A673 (cell line): Measurements from ENCODE around the gene TOPORS. TPM values are rescaled to one million over a fixed set of nuclear protein-coding genes. Genes with fewer than 3 reads are reported as not detected.
A peak's percentile ranks its signal among the peaks of the same experiment; 100 is the strongest.

ENCODE experiments used
- BruUV-seq: library from RNA; stranded (reverse); fragments of 400-500 nt; replicated peaks from 2 replicates; lab custom pipeline; 2021; lab: Mats Ljungman, UMichigan
- CTCF ChIA-PET: fragments of 300-600 bp; sonication (Branson Sonifier 250); formaldehyde crosslinking; loops from one replicate; lab custom pipeline; 2022; ENCODE audit warnings: antibody characterized with exemption; lab: Charles Lee
- POLR2A ChIA-PET: fragments of 300-600 bp; sonication (Branson Sonifier 250); formaldehyde crosslinking; loops from one replicate; lab custom pipeline; 2022; ENCODE audit warnings: antibody characterized with exemption; ENCODE audit not compliant: low non-redundant PET; lab: Charles Lee
- DNase-seq: peaks from one replicate; pipeline ENCODE4 v3.0.0-alpha.2; 2015; ENCODE audit warnings: low spot score
- H3K27ac ChIP-seq: fragments of 200-600 bp; sonication (generic); 2 replicates; pipeline ENCODE4 v1.5.1; 2016; ENCODE audit warnings: mixed run types, low read depth, mild to moderate bottlenecking, mixed read lengths, antibody characterized with exemption, low read length; ENCODE audit not compliant: poor library complexity, severe bottlenecking
- H3K27me3 ChIP-seq: fragments of 200-600 bp; sonication (generic); replicated peaks from 2 replicates; pipeline ENCODE4 v1.6.1; 2017; ENCODE audit warnings: mixed run types, low read depth, mild to moderate bottlenecking, mixed read lengths, antibody characterized with exemption, low read length; ENCODE audit not compliant: insufficient read depth, poor library complexity
- H3K36me3 ChIP-seq: fragments of 200-600 bp; sonication (generic); 2 replicates; pipeline ENCODE4 v1.6.1; 2016; ENCODE audit warnings: mixed run types, mild to moderate bottlenecking, mixed read lengths, antibody characterized with exemption, low read length; ENCODE audit not compliant: insufficient read depth, poor library complexity, severe bottlenecking
- H3K4me1 ChIP-seq: fragments of 200-600 bp; sonication (generic); 2 replicates; pipeline ENCODE4 v1.6.1; 2017; ENCODE audit warnings: mixed run types, mild to moderate bottlenecking, mixed read lengths, antibody characterized with exemption, low read length; ENCODE audit not compliant: insufficient read depth, poor library complexity, severe bottlenecking
- H3K4me3 ChIP-seq: fragments of 200-600 bp; sonication (generic); 2 replicates; pipeline ENCODE4 v1.5.1; 2016; ENCODE audit warnings: low read depth, mixed run types, mild to moderate bottlenecking, mixed read lengths, low read length; ENCODE audit not compliant: poor library complexity, severe bottlenecking
- H3K9me3 ChIP-seq: fragments of 200-600 bp; sonication (generic); 2 replicates; pipeline ENCODE4 v1.6.1; 2016; ENCODE audit warnings: mixed run types, low read depth, mild to moderate bottlenecking, mixed read lengths, antibody characterized with exemption, low read length; ENCODE audit not compliant: poor library complexity, severe bottlenecking
- EZH2 ChIP-seq: fragments of 200-600 bp; sonication (generic); IDR thresholded peaks from 2 replicates; pipeline ENCODE4 v1.6.1; 2017; ENCODE audit warnings: borderline replicate concordance, low read depth, mild to moderate bottlenecking, mixed read lengths, antibody characterized with exemption, low read length; ENCODE audit not compliant: poor library complexity, severe bottlenecking
- intact Hi-C: fragments of 100-400 bp; cut with micrococcal nuclease; formaldehyde crosslinking; loops from one replicate; pipeline ENCODE4 v1.10.0; 2022; ENCODE audit not compliant: unreplicated experiment
- total RNA-seq: library from RNA; stranded (reverse); gene quantifications from 2 replicates; pipeline ENCODE4 v1.2.3, GENCODE V29; 2021
- TF ChIP-seq, protein P1 (sequence below): fragments of 300-800, 200-600 bp; sonication (generic); conservative IDR thresholded peaks from 2 replicates; pipeline ENCODE4 v1.5.1; 2017; ENCODE audit warnings: low read depth, mild to moderate bottlenecking, antibody characterized with exemption, low read length, moderate library complexity, mixed read lengths

TOPORS gene
- total RNA-seq, 1 experiment from 2014 or later = 25.3 TPM

DNA sequence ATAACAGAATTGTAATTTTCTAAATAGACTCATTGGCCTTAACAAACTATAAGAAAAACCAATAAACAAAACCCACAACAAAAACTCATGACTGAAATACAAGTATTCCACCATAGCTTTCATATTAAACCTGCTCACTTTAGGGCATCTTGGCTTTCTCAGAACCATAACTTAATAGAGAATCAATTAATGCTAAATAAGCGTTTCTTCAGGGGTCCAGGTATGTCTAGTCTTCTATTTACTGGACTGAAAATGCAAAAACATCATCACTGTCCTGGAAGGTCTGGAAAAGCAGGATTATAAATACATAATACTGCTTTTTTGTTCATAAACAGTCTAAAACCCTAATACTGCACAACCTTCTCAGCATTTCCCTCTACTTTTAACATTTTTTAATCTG is 6.5 kb downstream of the TOPORS start:
- ChIA-PET CTCF (no interaction called here), POLR2A (no interaction called here)
- H3K9me3 ChIP-seq = no peaks in the 10 kb centered on the region
- no peak for TF ChIP-seq EZH2
- TF ChIP-seq, protein P1, sequence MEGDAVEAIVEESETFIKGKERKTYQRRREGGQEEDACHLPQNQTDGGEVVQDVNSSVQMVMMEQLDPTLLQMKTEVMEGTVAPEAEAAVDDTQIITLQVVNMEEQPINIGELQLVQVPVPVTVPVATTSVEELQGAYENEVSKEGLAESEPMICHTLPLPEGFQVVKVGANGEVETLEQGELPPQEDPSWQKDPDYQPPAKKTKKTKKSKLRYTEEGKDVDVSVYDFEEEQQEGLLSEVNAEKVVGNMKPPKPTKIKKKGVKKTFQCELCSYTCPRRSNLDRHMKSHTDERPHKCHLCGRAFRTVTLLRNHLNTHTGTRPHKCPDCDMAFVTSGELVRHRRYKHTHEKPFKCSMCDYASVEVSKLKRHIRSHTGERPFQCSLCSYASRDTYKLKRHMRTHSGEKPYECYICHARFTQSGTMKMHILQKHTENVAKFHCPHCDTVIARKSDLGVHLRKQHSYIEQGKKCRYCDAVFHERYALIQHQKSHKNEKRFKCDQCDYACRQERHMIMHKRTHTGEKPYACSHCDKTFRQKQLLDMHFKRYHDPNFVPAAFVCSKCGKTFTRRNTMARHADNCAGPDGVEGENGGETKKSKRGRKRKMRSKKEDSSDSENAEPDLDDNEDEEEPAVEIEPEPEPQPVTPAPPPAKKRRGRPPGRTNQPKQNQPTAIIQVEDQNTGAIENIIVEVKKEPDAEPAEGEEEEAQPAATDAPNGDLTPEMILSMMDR = no peak
- intact Hi-C loops = no loop called here
- DNase-seq = no peak
- no peaks in the 10 kb centered on the region for H3K27me3 ChIP-seq
- H3K4me3 ChIP-seq = no peak overlapping the region
- no peak overlapping the region for H3K27ac ChIP-seq
- H3K4me1 ChIP-seq = peaks cover 5% of the 10 kb centered on the region
- peaks cover 18% of the 10 kb centered on the region for H3K36me3 ChIP-seq
- no TSS peak for BruUV-seq

DNA sequence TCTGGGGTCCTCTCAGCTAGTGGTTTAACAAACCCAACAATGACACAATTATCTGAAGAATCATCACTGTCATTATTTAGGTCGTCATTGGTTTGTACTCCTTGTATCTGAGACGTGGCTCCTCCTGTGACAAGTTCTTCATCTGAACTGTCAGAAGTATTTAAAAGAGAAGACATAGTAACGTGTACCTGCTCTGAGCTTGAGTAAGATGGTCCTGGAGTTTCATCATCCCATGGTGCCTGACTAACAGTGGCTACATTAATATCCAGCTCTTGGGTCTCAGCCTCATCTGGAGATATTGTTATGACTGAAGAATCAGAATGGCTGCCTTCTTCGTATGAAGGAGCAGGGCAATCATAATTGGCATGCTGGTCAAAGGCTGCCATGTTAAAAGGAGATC is 9.3 kb downstream of the TOPORS start:
- Histone ChIP-seq H3K9me3 (no peaks in the 10 kb centered on the region), H3K4me3 (no peak overlapping the region), H3K27me3 (no peaks in the 10 kb centered on the region), H3K27ac (peak overlapping the region; percentile 45), H3K4me1 (no peaks in the 10 kb centered on the region), H3K36me3 (peaks cover 25% of the 10 kb centered on the region)
- ChIA-PET CTCF (no interaction called here), POLR2A (no interaction called here)
- DNase-seq = no peak
- intact Hi-C loops = no loop called here
- BruUV-seq = no TSS peak
- no peak for TF ChIP-seq EZH2
- TF ChIP-seq, protein P1 = no peak

DNA sequence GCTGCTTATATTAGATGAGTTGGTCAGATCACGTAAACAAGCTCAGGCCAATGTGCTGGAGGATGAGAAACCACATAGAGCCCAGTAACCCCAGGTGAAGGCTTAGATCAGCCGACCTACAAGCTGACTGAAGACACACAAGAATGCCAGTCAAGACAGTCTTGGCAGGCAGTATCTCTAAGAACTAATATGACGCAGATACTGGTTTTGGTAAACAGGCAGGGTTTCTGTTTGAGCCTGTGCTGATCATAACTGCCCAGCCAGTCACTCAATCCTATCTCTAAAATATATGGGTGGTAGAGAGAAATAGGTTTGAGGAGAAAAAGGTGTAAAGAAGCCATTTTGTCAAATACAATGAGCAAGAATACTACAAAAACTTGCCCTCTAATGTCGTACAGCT is 18.6 kb downstream of the TOPORS start:
- H3K4me1 ChIP-seq = no peaks in the 10 kb centered on the region
- intact Hi-C loops = no loop called here

More for the DNA sequence above, 18.6 kb downstream of the TOPORS start:
- no peaks in the 10 kb centered on the region for H3K9me3 ChIP-seq
- TF ChIP-seq, protein P1 = no peak
- no peak for TF ChIP-seq EZH2
- ChIA-PET CTCF (interaction anchor here (0.6 kb wide), 1 partner anchor 55 kb away, joined by 3 read pairs; no protein-coding TSS in a partner anchor), POLR2A (no interaction called here)
- no peak overlapping the region for H3K27ac ChIP-seq
- BruUV-seq = no TSS peak
- no peaks in the 10 kb centered on the region for H3K36me3 ChIP-seq
- no peak overlapping the region for H3K4me3 ChIP-seq
- DNase-seq = no peak
- no peaks in the 10 kb centered on the region for H3K27me3 ChIP-seq
